Upper lobe of left lung (tissue), 4 donors: ENCODE results near the gene CST8.

Source experiments
- POLR2A ChIP-seq, 4 donors: fragments of 450-650 bp; IDR thresholded peaks; one replicate each; pipeline ENCODE4 v1.5.1; 2016 to 2017; ENCODE audit warnings: antibody characterized with exemption in 4 of 4, mild to moderate bottlenecking in 2 of 4
- POLR2AphosphoS5 ChIP-seq, 2 donors: sonication (generic); formaldehyde crosslinking; IDR thresholded peaks; one replicate each; pipeline ENCODE4 v1.5.1; 2017; ENCODE audit warnings: antibody characterized with exemption in 2 of 2
- TF ChIP-seq, protein P1 (sequence below), 6 experiments: fragments of 450-650 bp in 4 of 6; fragments of 200-600 bp in 2 of 6; sonication (generic) in 2 of 6; IDR thresholded peaks; one replicate each; pipeline ENCODE4 v1.5.1; 2016 to 2019; ENCODE audit warnings: antibody characterized with exemption in 6 of 6

DNA sequence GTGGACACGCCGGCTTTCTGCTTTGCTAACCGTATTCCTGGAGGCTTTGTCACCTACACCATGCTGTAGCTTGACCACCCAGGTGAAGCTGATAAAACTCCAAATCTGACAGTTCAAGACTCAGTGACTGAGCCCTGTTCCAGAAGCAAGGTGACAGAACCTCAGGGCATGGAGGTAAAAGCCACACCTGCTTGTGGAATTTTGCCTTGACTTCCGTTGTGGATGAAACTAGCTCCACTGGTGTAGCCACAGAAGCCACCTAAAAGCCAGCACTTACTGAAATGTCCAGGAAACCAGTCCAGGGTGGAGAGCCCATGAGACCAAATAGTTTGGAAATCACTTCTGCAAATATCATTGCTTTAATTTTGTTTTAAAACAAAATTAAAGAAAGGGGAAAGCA lies 11.0 kb downstream of the CST8 start:
- TF ChIP-seq, protein P1, sequence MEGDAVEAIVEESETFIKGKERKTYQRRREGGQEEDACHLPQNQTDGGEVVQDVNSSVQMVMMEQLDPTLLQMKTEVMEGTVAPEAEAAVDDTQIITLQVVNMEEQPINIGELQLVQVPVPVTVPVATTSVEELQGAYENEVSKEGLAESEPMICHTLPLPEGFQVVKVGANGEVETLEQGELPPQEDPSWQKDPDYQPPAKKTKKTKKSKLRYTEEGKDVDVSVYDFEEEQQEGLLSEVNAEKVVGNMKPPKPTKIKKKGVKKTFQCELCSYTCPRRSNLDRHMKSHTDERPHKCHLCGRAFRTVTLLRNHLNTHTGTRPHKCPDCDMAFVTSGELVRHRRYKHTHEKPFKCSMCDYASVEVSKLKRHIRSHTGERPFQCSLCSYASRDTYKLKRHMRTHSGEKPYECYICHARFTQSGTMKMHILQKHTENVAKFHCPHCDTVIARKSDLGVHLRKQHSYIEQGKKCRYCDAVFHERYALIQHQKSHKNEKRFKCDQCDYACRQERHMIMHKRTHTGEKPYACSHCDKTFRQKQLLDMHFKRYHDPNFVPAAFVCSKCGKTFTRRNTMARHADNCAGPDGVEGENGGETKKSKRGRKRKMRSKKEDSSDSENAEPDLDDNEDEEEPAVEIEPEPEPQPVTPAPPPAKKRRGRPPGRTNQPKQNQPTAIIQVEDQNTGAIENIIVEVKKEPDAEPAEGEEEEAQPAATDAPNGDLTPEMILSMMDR (IDR thresholded peaks at IDR 0.05): no peak
- TF ChIP-seq POLR2AphosphoS5 (IDR thresholded peaks at IDR 0.05) (no peak), POLR2A (IDR thresholded peaks at IDR 0.05) (no peak)
